Measurements from ENCODE around the gene SMAD4.
"Not testable (repeated sequence)": the region's sequence is repeated elsewhere in the genome, so short reads cannot be mapped to it uniquely, and the experiment has no call there.

The SMAD4 gene

GRCh38 chr18:51069885-51070284, 39.9 kb downstream of the SMAD4 start:
- no peak for DNase-seq

- no peak for DNase-seq
Observed at GRCh38 chr18:51070545-51070944, 40.5 kb downstream of the SMAD4 start.

- no peak for DNase-seq
Observed at GRCh38 chr18:51072586-51073313, 42.7 kb downstream of the SMAD4 start.

- no peak for DNase-seq
Observed at GRCh38 chr18:51074605-51075004, 44.6 kb downstream of the SMAD4 start.

- DNase-seq = no peak
Observed at GRCh38 chr18:51076503-51076902, 46.5 kb downstream of the SMAD4 start.

GRCh38 chr18:51077217-51077616, 47.2 kb downstream of the SMAD4 start:
- no peak for DNase-seq

- no peak for DNase-seq
Observed at GRCh38 chr18:51078026-51078425, 48.0 kb downstream of the SMAD4 start.

- no peak for DNase-seq
Observed at GRCh38 chr18:51082571-51083267, 52.7 kb downstream of the SMAD4 start.

GRCh38 chr18:51083398-51083797, 53.4 kb downstream of the SMAD4 start:
- no peak for DNase-seq

- no peak for DNase-seq
Observed at GRCh38 chr18:51088410-51088809, 58.4 kb downstream of the SMAD4 start.

- no peak for DNase-seq
Observed at GRCh38 chr18:51089691-51090090, 59.7 kb downstream of the SMAD4 start.

GRCh38 chr18:51091270-51091669, 61.3 kb downstream of the SMAD4 start:
- DNase-seq = no peak

GRCh38 chr18:51092117-51092516, 62.1 kb downstream of the SMAD4 start:
- no peak for DNase-seq

GRCh38 chr18:51092967-51093366, 63.0 kb downstream of the SMAD4 start:
- DNase-seq = not testable (repeated sequence)

GRCh38 chr18:51097021-51097822, 67.2 kb downstream of the SMAD4 start:
- DNase-seq = no peak

- no peak for DNase-seq
Observed at GRCh38 chr18:51098082-51098481, 68.1 kb downstream of the SMAD4 start.

GRCh38 chr18:51098513-51098912, 68.5 kb downstream of the SMAD4 start:
- no peak for DNase-seq

GRCh38 chr18:51100385-51101120, 70.5 kb downstream of the SMAD4 start:
- DNase-seq = no peak

- DNase-seq = no peak
Observed at GRCh38 chr18:51107082-51107481, 77.1 kb downstream of the SMAD4 start.

GRCh38 chr18:51107598-51108305, 77.7 kb downstream of the SMAD4 start:
- DNase-seq = no peak

GRCh38 chr18:51108330-51108729, 78.3 kb downstream of the SMAD4 start:
- DNase-seq = no peak
